ENCODE data around the gene ARID5B.

- TF ChIP-seq CTCF (IDR thresholded peaks at IDR 0.05) (no peak), POLR2AphosphoS5 (IDR thresholded peaks at IDR 0.05) (no peak)
Observed at GRCh38 chr10:62092301-62093030, 191.0 kb downstream of the ARID5B start.

All from prostate gland (tissue), 2 donors.